GM18526 (cell line): ENCODE measurements around the gene TRIM68.

Experiments used
- POLR2A ChIP-seq: IDR thresholded peaks from 3 replicates; pipeline ENCODE4 v1.6.1; 2011; ENCODE audit not compliant: insufficient read length; ENCODE audit errors: extremely low read depth

TRIM68 gene

DNA sequence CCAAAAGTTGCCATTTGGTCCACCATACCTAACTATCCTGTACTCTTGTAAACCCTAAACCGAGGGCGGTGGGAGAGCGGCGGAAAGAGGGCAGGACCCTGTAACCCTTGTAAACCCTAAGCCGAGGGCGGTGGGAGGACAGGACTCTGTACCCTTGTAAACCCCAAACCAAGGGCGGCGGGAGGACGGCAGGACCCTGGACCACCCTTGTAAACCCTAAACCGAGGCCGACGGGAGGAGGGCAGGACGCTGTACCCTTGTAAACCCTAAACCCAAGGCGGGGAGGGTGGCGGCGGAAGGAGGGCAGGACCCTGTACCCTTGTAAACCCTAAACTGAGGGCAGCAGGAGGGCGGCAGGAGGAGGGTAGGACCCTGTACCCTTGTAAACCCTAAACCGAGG, 39.0 kb downstream of the TRIM68 start:
- TF ChIP-seq POLR2A = no peak

- no peak for TF ChIP-seq POLR2A
Observed at GRCh38 chr11:4565371-4565770, 42.7 kb downstream of the TRIM68 start.

GRCh38 chr11:4560467-4560866, 47.6 kb downstream of the TRIM68 start:
- TF ChIP-seq POLR2A = no peak

GRCh38 chr11:4559527-4560440, 48.2 kb downstream of the TRIM68 start:
- TF ChIP-seq POLR2A = no peak

GRCh38 chr11:4551346-4551979, 56.6 kb downstream of the TRIM68 start:
- no peak for TF ChIP-seq POLR2A
